HG03045 (cell line): Measurements from ENCODE around the gene NFU1.
"Not testable (repeated sequence)": the region's sequence is repeated elsewhere in the genome, so short reads cannot be mapped to it uniquely, and the experiment has no call there.

Source experiments
- ATAC-seq: cut with Tn5 transposase; IDR thresholded peaks from one replicate; pipeline ENCODE4 v1.9.1; 2021; ENCODE audit warnings: mild to moderate bottlenecking, moderate library complexity; ENCODE audit not compliant: unreplicated experiment

NFU1 gene

GRCh38 chr2:69389271-69389670, 48.0 kb downstream of the NFU1 start:
- ATAC-seq: no peak

DNA sequence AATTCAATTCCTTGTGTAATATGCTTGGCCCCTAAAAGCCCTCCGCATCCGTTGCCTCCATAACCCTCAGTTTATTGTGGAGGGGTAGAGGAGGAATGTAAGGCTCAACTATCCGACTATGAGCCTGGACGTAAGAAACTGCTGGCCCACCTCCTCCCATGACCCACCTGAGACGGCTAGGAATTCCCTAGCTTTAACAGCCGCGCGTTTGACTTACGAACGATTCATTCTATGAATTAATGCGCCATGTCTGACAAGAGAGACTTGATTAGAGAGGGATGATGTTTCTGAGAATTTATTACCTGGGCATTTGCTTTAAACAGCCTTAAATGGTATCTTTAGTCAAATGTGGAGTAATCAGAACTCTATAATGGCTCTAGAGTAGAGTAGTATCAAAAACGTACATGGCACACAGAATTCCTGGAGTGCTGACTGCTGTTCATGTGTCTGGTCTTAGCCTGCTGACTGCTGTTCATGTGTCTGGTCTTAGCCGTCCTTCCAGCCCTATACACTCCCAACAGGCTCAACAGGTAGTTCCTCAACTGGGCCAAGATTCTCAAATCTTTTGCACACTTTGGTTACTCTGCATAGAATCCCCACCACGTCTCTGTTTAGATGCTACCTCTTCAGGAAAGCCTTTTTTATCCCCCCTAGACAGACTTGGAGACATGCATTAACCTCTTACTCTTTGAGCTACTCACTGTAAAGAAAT, 49.3 kb downstream of the NFU1 start:
- ATAC-seq: no peak

- peak; percentile 93 for ATAC-seq
Measured at GRCh38 chr2:69386789-69387734, 50.2 kb downstream of the NFU1 start, which contains the start of gene GFPT1. TSS of gene GFPT1 (minus strand) at chr2:69387227. CDS start at chr2:69387071, 156 bp downstream.

DNA sequence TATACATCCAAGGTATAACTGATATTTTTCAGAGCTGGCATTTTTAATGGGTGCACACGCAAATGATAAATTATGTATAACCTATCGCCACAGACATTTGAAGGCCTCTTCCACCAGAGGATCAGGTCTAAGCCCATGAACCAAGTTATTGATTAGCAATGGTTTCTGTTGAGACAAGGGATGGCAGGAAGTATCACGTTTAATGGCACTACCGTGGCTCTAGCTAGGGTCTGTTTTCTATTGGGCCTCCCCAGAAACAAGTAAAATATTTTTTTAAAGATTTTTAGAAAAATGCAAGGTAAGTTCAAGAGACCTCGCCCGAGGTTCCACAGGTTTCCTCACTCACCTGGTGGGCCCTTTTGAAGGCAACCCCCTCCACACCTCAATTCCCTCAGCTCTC, 50.9 kb downstream of the NFU1 start:
- ATAC-seq: no peak

GRCh38 chr2:69385443-69386151, 51.6 kb downstream of the NFU1 start:
- ATAC-seq: no peak

DNA sequence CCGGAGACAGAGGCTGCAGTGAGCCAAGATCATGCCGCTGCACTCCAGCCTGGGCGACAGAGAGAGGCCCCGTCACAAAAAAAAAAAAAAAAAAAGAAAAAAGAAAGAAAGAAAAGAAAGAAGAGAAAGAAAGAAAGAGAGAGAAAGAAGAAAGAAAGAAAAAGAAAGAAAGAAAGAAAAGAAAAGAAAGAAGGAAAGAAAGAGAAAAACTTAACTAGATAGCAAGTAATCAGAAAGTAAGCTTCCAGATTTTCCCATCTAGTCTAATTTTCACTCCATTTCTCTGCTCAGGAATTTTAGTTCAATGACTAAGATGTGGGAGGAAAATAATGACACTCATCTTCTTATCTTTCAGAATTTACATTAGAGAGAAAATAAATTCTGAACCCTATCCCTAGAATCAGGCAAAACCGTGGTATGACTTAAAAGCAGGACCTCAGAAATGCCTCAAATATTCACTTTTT, 52.6 kb downstream of the NFU1 start:
- no peak for ATAC-seq

DNA sequence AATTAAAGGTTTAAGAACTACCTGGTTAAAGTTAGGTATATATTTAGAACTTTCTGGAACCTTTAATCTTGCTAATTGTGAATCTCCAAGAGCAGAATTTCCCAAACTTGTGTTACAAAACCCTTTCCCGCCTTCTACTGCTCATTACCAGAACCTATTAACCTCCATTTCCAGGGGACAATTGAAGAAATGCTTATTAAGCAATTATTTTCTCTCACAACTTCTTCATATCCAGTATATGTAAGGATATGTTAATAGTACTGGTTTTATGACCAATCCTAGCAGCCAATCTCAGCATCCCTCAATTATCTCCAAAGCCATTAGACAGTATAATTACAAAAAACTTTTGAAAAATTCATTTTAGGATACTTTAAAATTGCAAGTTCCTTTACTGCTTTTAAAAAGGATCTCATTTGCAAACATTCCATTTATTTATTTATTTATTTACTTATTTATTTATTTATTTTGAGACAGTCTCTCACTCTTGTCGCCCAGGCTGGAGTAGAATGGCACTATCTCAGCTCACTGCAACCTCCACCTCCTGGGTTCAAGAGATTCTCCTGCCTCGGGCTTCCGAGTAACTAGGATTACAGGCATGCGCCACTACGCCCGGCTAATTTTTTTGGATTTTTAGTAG, 53.9 kb downstream of the NFU1 start:
- ATAC-seq: no peak

GRCh38 chr2:69382547-69382946, 54.7 kb downstream of the NFU1 start:
- ATAC-seq: no peak

GRCh38 chr2:69381337-69381737, 55.9 kb downstream of the NFU1 start:
- no peak for ATAC-seq

DNA sequence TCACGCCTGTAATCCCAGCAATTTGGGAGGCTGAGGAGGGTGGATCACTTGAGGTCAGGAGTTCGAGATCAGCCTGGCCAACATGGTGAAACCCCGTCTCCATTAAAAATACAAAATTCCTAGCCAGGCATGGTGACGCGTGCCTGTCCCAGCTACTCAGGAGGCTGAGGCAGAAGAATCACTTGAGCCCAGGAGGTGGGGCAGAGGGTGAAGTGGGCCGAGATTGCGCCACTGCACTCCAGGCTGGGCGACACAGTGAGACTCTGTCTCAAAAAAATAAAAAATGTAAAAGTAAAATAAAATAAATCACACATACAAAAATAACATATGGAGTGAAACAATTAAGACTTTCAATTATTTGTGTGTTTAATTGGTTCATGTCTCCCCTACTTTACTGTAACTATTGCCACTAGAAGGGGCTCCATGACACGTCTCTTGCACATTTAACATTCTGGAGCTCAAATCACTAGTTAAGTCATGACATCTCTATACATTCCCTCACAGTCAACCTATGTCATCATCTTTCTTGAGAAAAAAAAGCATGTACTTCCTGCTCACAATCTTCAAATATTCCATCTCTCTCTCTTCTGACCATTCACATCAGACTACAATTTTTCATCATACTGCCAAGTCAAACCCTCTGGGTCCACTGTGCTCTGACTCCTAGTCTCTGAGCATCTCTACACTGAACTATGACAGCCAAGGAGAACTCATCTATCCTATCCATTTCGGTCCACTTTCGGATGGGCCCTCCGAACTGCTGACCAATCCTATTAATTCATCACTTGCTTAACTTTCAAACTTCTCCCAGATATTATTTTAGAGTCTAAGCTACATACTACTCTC, 56.9 kb downstream of the NFU1 start:
- no peak for ATAC-seq

- ATAC-seq: no peak
Measured at GRCh38 chr2:69376403-69376802, 60.8 kb downstream of the NFU1 start.

- no peak for ATAC-seq
Measured at GRCh38 chr2:69375494-69376353, 61.5 kb downstream of the NFU1 start.

DNA sequence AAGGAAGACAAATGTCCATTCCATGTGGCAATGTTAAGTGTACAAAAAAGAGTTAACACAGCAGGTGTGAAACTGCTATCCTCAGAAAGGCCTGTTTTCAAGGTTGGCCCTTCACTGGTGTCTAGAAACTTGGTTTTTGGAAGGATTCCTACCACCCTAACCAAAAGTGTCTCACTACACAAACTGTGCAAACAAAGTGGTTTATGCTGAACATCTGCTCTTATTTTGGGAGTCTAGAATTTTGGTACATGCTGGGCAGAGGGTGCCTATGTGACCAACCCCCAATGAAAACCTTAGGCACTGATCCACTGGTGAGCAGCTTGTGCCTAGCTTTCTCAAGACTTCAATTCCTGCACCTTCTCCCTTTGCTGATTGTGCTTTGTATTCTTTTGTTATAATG, 64.5 kb downstream of the NFU1 start:
- no peak for ATAC-seq

- no peak for ATAC-seq
Measured at GRCh38 chr2:69369802-69370201, 67.4 kb downstream of the NFU1 start.

DNA sequence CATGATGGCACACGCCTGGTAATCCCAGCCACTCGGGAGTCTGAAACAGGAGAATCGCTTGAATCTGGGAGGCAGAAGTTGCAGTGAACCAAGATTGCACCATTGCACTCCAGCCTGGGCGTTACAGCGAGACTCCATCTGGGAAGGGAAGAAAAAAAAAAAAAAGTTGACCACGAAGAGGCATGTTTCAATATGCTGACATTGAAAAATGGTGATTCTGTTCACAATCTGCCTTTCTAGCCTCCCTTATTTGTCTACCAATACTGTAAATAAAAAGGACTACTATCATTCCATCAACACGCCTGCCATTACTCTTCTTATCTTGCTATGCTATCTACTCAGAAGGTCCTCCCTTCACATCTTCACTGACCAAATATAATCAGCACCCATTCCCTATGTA, 68.6 kb downstream of the NFU1 start:
- ATAC-seq: no peak

- ATAC-seq: no peak
Measured at GRCh38 chr2:69359371-69359770, 77.9 kb downstream of the NFU1 start.

GRCh38 chr2:69358914-69359313, 78.3 kb downstream of the NFU1 start:
- ATAC-seq: no peak

- no peak for ATAC-seq
Measured at GRCh38 chr2:69356471-69356870, 80.8 kb downstream of the NFU1 start.

GRCh38 chr2:69354976-69355375, 82.3 kb downstream of the NFU1 start:
- not testable (repeated sequence) for ATAC-seq
